Measurements from ENCODE around the gene MS4A6E.
A peak's percentile ranks its signal among the peaks of the same experiment; 100 is the strongest.
"Not testable (repeated sequence)": the region's sequence is repeated elsewhere in the genome, so short reads cannot be mapped to it uniquely, and the experiment has no call there.

Gene MS4A6E

DNA sequence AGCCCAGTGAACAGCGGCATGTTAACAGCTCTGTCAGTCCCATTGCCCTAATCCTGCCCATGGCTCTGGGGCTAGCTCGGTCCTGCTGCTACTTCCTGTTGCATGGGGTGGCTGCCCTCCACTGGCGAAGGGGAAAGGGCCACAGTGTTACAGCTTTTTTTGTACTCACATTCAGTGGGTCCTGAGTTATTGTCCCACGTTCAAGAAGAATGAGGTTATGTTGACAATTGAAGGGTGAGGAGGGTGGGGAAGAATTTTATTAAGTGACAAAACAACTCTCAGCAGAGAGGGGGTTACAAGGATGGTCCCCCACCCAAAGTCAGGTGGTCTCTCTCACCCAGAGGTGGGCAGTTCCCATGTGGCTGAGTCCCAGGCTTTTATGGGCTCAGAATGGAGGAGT is 33.6 kb downstream of the MS4A6E start:
- Histone ChIP-seq H3K4me3 (replicated peaks; ENCODE audit: insufficient read depth, low read length) (no peak overlapping the region), H3K27me3 (ENCODE audit: insufficient read depth, poor library complexity, severe bottlenecking) (no peaks in the 10 kb centered on the region), H3K27ac (replicated peaks) (no peak overlapping the region)
- no peak for DNase-seq (ENCODE audit: low read depth in 1 of 2, low spot score in 1 of 2)
- TF ChIP-seq POLR2AphosphoS5 (IDR thresholded peaks at IDR 0.05; ENCODE audit: low read depth) (no peak), SPI1 (IDR thresholded peaks at IDR 0.05; ENCODE audit: borderline replicate concordance, low read depth) (no peak), GABPA (IDR thresholded peaks at IDR 0.05; ENCODE audit: low read depth) (no peak)
- TF ChIP-seq, protein P1, sequence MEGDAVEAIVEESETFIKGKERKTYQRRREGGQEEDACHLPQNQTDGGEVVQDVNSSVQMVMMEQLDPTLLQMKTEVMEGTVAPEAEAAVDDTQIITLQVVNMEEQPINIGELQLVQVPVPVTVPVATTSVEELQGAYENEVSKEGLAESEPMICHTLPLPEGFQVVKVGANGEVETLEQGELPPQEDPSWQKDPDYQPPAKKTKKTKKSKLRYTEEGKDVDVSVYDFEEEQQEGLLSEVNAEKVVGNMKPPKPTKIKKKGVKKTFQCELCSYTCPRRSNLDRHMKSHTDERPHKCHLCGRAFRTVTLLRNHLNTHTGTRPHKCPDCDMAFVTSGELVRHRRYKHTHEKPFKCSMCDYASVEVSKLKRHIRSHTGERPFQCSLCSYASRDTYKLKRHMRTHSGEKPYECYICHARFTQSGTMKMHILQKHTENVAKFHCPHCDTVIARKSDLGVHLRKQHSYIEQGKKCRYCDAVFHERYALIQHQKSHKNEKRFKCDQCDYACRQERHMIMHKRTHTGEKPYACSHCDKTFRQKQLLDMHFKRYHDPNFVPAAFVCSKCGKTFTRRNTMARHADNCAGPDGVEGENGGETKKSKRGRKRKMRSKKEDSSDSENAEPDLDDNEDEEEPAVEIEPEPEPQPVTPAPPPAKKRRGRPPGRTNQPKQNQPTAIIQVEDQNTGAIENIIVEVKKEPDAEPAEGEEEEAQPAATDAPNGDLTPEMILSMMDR (IDR thresholded peaks at IDR 0.05; ENCODE audit: insufficient read depth, low read length) = no peak
- TF ChIP-seq, protein P2, sequence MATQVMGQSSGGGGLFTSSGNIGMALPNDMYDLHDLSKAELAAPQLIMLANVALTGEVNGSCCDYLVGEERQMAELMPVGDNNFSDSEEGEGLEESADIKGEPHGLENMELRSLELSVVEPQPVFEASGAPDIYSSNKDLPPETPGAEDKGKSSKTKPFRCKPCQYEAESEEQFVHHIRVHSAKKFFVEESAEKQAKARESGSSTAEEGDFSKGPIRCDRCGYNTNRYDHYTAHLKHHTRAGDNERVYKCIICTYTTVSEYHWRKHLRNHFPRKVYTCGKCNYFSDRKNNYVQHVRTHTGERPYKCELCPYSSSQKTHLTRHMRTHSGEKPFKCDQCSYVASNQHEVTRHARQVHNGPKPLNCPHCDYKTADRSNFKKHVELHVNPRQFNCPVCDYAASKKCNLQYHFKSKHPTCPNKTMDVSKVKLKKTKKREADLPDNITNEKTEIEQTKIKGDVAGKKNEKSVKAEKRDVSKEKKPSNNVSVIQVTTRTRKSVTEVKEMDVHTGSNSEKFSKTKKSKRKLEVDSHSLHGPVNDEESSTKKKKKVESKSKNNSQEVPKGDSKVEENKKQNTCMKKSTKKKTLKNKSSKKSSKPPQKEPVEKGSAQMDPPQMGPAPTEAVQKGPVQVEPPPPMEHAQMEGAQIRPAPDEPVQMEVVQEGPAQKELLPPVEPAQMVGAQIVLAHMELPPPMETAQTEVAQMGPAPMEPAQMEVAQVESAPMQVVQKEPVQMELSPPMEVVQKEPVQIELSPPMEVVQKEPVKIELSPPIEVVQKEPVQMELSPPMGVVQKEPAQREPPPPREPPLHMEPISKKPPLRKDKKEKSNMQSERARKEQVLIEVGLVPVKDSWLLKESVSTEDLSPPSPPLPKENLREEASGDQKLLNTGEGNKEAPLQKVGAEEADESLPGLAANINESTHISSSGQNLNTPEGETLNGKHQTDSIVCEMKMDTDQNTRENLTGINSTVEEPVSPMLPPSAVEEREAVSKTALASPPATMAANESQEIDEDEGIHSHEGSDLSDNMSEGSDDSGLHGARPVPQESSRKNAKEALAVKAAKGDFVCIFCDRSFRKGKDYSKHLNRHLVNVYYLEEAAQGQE (IDR thresholded peaks at IDR 0.05; ENCODE audit: insufficient replicate concordance, low read depth) = no peak

DNA sequence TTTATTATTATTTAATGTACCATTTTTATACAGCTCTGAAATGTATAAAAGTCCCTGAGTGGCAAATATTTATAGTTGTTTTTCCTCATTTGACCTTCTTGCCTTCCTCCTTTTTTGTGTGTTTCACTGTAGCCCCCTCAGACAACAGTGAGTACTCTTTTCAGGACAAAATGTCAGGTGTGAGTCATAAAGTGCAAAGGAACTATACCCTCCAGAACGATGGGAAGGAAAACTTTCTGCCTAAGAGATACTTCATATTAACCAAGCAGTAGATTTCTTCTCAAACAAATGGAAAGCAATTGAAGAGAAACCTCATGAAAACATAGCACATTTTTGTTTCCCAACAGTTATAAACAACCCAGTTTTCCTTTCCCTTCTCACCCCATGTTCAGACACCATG is 35.2 kb downstream of the MS4A6E start:
- H3K4me3 ChIP-seq (replicated peaks; ENCODE audit: insufficient read depth, low read length) = no peak overlapping the region
- no peaks in the 10 kb centered on the region for H3K27me3 ChIP-seq (ENCODE audit: insufficient read depth, poor library complexity, severe bottlenecking)
- no peak overlapping the region for H3K27ac ChIP-seq (replicated peaks)
- no peak for TF ChIP-seq SPI1 (IDR thresholded peaks at IDR 0.05; ENCODE audit: borderline replicate concordance, low read depth)
- TF ChIP-seq GABPA (IDR thresholded peaks at IDR 0.05; ENCODE audit: low read depth) = no peak
- TF ChIP-seq, protein P1 (IDR thresholded peaks at IDR 0.05; ENCODE audit: insufficient read depth, low read length) = no peak
- TF ChIP-seq, protein P2 (IDR thresholded peaks at IDR 0.05; ENCODE audit: insufficient replicate concordance, low read depth) = no peak
- no peak for TF ChIP-seq POLR2AphosphoS5 (IDR thresholded peaks at IDR 0.05; ENCODE audit: low read depth)
- DNase-seq (ENCODE audit: low read depth in 1 of 2, low spot score in 1 of 2) = no peak

DNA sequence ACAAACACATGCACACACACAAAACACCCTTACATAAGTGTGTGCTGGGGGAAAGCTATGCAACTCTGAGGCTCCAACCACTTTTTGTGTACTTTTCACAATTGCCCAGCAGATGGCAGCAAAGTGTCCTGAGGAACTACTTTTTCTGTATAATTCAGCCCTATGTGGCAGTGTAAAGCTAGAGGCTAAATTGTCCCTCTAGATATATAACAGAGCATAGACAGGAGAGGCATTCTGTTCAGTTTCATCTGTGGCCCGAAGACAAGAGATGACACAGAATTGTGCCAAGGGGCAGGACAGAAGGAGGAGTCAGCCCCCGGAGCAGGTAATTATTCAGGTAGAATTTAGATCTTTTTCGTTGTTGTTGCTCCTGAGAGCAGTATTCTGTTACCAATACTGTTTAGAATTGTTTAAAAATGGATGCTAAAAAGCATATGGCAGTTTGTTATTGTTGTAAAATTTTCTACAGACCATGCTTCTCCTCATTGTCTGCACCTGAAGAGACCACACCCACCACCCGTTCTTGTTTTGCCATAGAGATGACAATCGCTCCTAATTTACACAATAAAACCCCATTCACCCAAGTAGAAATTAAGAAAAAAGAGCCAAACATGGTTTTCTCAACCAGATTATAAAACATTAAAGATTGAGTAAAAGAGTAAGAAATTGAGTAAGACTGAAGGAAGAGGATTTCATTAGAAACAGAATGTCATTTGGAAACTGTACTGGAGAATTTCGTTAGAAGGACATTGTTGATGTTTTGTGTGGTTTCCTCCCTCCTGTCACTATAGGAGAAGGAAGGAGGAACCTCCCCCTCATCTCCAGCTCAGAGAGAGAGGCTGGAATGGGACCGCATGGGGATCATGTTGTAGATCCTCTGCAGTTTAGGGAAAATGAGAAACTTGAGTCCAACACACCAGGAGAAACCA is 36.8 kb downstream of the MS4A6E start:
- H3K4me3 ChIP-seq (replicated peaks; ENCODE audit: insufficient read depth, low read length) = no peak overlapping the region
- H3K27ac ChIP-seq (replicated peaks) = peak overlapping the region; percentile 67
- peak; percentile 74 to 83 for DNase-seq (ENCODE audit: low read depth in 1 of 2, low spot score in 1 of 2)
- TF ChIP-seq, protein P2 (IDR thresholded peaks at IDR 0.05; ENCODE audit: insufficient replicate concordance, low read depth) = no peak
- TF ChIP-seq, protein P1 (IDR thresholded peaks at IDR 0.05; ENCODE audit: insufficient read depth, low read length) = peak; percentile 59
- no peak for TF ChIP-seq GABPA (IDR thresholded peaks at IDR 0.05; ENCODE audit: low read depth)
- TF ChIP-seq POLR2AphosphoS5 (IDR thresholded peaks at IDR 0.05; ENCODE audit: low read depth) = no peak
- no peak for TF ChIP-seq SPI1 (IDR thresholded peaks at IDR 0.05; ENCODE audit: borderline replicate concordance, low read depth)
- H3K27me3 ChIP-seq (ENCODE audit: insufficient read depth, poor library complexity, severe bottlenecking) = no peaks in the 10 kb centered on the region

DNA sequence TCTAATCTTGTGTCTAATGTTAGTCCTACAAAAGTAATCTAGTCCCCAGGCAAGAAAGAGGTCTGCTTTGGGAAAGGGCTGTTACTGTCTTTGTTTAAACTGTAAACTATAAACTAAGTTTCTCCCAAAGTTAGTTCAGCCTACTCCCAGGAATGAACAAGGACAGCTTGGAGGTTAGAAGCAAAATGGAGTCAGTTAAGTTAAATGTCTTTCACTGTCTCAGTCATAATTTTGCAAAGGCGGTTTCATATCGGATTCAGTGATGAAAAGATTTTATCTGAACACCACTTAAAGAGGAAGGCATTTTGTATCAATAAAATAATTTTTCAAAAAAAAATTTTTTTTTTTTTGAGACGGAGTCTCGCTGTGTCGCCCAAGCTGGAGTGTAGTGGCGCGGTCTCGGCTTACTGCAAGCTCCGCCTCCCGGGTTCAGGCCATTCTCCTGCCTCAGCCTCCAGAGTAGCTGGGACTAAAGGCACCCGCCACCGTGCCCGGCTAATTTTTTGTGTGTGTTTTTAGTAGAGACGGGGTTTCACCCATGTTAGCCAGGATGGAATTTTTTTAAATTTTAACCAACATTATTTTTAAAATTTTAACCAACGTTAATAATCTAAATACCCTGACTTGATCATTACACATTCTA is 39.3 kb downstream of the MS4A6E start:
- H3K27me3 ChIP-seq (ENCODE audit: insufficient read depth, poor library complexity, severe bottlenecking); H3K27ac ChIP-seq (replicated peaks); DNase-seq (ENCODE audit: low read depth in 1 of 2, low spot score in 1 of 2); H3K4me3 ChIP-seq (replicated peaks; ENCODE audit: insufficient read depth, low read length): not testable (repeated sequence)
